Measurements from ENCODE around the gene FBXO27.

FBXO27 gene

DNA sequence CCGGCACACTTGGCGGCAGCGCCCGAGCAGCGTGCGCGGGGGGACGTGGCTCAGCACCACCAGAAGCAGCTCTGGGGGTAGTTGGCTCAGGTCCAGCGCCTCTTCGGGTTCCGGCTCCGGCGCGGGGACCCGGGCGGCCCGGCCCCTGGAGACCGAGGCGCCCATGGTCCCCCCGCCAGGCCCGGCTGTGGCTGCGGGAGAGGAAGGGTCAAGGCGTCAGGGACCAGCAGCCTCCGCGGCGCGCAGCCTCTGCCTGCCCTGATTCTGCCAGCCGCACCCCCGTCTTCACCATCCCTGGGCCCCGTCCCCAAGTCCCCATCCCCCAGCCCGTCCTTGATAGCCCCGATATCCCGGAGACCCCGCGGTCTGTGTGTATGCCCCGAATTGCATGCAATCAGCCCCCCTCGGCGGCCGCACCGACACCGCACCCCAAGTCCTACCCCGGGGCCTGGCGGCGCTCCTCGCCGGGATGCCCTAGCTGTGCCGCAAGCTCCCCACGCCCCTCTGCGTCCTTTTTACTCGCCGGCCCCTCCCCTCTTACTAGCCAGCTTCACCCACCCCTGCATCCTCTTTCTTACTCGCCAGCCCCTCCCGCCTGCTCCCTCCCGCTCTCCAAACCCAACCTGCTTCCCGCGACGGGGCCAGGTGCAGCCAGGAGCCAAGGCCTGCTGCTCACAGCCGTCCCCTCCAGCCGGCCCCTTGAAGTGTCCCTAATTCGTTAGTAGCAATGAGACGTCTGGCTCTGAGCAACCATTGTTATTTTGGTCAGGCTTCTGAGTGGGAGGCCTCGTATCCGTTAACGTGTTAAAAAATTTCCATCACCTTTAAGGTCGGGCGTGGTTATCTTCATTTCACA is at the start of gene FBXO27:
FBXO27 (minus strand) TSS at position 487 of the 856 bp plus-strand sequence; CDS start at position 165, 322 bp downstream.
- no peak for DNase-seq (ENCODE audit: low read depth)
- peak within 1 kb of the TSS; percentile 45 for H3K4me3 ChIP-seq (ENCODE audit: control insufficient read depth, low read depth, low read length)
- TF ChIP-seq, protein P1, sequence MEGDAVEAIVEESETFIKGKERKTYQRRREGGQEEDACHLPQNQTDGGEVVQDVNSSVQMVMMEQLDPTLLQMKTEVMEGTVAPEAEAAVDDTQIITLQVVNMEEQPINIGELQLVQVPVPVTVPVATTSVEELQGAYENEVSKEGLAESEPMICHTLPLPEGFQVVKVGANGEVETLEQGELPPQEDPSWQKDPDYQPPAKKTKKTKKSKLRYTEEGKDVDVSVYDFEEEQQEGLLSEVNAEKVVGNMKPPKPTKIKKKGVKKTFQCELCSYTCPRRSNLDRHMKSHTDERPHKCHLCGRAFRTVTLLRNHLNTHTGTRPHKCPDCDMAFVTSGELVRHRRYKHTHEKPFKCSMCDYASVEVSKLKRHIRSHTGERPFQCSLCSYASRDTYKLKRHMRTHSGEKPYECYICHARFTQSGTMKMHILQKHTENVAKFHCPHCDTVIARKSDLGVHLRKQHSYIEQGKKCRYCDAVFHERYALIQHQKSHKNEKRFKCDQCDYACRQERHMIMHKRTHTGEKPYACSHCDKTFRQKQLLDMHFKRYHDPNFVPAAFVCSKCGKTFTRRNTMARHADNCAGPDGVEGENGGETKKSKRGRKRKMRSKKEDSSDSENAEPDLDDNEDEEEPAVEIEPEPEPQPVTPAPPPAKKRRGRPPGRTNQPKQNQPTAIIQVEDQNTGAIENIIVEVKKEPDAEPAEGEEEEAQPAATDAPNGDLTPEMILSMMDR (conservative IDR thresholded peaks at IDR 0.05; ENCODE audit: control insufficient read depth, insufficient read depth, low read depth, low read length), result no peak

DNA sequence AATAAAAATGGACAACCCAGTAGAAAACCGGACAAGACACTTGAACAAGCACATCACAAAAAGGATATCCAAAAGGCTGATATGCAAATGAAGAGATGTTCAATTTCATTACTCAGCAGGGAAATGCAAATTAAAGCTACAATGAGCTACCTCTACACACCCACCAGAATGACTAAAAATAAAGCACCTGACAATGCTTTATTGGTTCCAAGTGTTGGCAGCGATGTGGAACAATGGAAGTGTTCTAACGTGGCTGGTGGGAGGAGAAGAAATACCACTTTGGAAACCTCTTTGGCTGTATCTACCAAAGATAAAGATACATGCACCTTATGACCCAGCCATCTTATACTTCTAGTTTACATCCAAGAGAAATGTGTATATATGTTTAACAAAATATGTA is 48.1 kb upstream of the FBXO27 start:
- H3K4me3 ChIP-seq (ENCODE audit: control insufficient read depth, low read depth, low read length), result no peak overlapping the region
- TF ChIP-seq, protein P1 (conservative IDR thresholded peaks at IDR 0.05; ENCODE audit: control insufficient read depth, insufficient read depth, low read depth, low read length), result no peak
- no peak for DNase-seq (ENCODE audit: low read depth)

GRCh38 chr19:39078436-39079200 is 46.3 kb upstream of the FBXO27 start:
- DNase-seq (ENCODE audit: low read depth), result peak; percentile 96
- TF ChIP-seq, protein P1 (conservative IDR thresholded peaks at IDR 0.05; ENCODE audit: control insufficient read depth, insufficient read depth, low read depth, low read length), result no peak
- no peak overlapping the region for H3K4me3 ChIP-seq (ENCODE audit: control insufficient read depth, low read depth, low read length)

DNA sequence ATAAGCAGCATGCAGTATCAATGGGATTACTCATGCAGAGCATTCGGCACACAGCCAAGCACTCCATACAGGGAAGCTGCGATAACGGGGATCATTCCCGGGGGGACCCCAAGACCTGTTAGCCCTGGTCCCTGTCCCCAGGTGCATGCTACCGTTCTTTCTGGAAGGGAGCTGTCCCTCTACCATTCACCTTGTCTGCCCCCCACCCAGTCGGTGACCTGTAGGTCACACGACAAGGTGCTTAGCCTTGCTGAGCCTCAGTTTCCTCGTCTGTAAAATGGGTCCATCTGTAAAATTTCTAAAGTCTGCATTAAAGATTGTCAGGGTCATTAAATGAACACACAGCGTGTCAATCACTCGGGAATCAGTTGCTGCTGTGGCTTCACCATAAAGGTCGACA is 45.0 kb upstream of the FBXO27 start:
- TF ChIP-seq, protein P1 (conservative IDR thresholded peaks at IDR 0.05; ENCODE audit: control insufficient read depth, insufficient read depth, low read depth, low read length), result no peak

DNA sequence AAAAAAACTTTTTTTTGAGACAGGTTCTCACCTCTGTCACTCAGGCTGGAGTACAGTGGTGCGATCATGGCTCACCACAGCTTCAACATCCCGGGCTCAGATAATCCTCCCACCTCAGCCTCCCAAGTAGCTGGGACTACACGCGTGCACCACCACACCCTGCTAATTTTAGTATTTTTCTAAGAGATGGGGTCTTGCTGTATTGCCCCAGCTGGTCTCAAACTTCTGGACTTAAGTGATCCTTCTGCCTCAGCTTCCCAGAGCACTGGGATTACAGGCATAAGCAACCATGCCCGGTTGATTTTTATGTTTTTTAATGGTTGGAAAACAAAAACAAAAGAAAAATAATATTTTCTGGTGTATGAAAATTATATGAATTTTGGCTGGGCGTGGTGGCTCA is 42.6 kb upstream of the FBXO27 start:
- no peak overlapping the region for H3K4me3 ChIP-seq (ENCODE audit: control insufficient read depth, low read depth, low read length)
- TF ChIP-seq, protein P1 (conservative IDR thresholded peaks at IDR 0.05; ENCODE audit: control insufficient read depth, insufficient read depth, low read depth, low read length), result no peak
- DNase-seq (ENCODE audit: low read depth), result no peak

More for the DNA sequence above, 45.0 kb upstream of the FBXO27 start:
- no peak overlapping the region for H3K4me3 ChIP-seq (ENCODE audit: control insufficient read depth, low read depth, low read length)
- DNase-seq (ENCODE audit: low read depth), result no peak

DNA sequence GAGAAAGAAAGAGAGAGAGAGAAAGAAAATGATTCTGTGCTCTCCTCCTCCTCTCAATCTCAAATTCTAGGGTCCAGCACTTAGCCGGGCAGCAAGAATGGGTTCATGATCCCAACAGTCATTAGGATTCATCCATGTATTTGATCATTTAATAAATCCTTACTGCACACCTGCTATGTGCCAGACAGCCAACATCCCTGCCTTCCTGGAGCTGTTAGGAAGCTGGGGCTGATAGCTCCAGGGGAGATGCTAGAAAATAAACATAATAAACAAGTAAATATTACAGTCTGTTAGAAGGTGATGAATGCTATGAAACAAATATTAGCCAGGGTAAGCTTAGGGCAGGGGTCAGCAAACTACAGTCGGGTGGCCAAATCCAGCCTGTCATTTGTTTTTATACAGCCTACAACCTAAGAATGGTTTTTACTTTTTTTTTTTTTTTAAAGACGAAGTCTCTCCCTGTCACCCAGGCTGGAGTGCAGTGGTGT is 41.9 kb upstream of the FBXO27 start:
- no peak for DNase-seq (ENCODE audit: low read depth)
- no peak overlapping the region for H3K4me3 ChIP-seq (ENCODE audit: control insufficient read depth, low read depth, low read length)
- TF ChIP-seq, protein P1 (conservative IDR thresholded peaks at IDR 0.05; ENCODE audit: control insufficient read depth, insufficient read depth, low read depth, low read length), result no peak
